Uterus (tissue), 2 donors: ENCODE results near the gene ARID1B.

ENCODE experiments used
- CTCF ChIP-seq, 4 experiments: fragments of 200-600 bp in 2 of 4; fragments of 450-650 bp in 2 of 4; sonication (generic) in 2 of 4; IDR thresholded peaks; one replicate each; pipeline ENCODE4 v1.5.1; 2016 to 2019; ENCODE audit warnings: antibody characterized with exemption in 4 of 4, mild to moderate bottlenecking in 2 of 4, moderate library complexity in 1 of 4
- POLR2A ChIP-seq, 2 donors: fragments of 450-650 bp; IDR thresholded peaks; one replicate each; pipeline ENCODE4 v1.6.1; 2016; ENCODE audit warnings: antibody characterized with exemption in 2 of 2, mild to moderate bottlenecking in 1 of 2, moderate library complexity in 1 of 2

- TF ChIP-seq POLR2A (IDR thresholded peaks at IDR 0.05) (no peak), CTCF (IDR thresholded peaks at IDR 0.05) (no peak)
Observed at GRCh38 chr6:157008568-157008967, 231.4 kb downstream of the ARID1B start.
